Skeletal muscle tissue (tissue), 4 donors: ENCODE measurements around the gene PLA2R1. TPM values are rescaled to one million over a fixed set of nuclear protein-coding genes. Genes with fewer than 3 reads are reported as not detected.
A peak's percentile ranks its signal among the peaks of the same experiment; 100 is the strongest.

Experiments used
- H3K27ac ChIP-seq: one replicate; pipeline ENCODE4 v1.7.0; 2013; ENCODE audit warnings: mild to moderate bottlenecking, low read depth, low read length, inconsistent platforms
- H3K27me3 ChIP-seq, 3 donors: one replicate each; pipeline ENCODE4 v1.7.0; 2013; ENCODE audit warnings: low read length in 3 of 3; ENCODE audit not compliant: control insufficient read depth in 3 of 3, insufficient read depth in 3 of 3
- H3K36me3 ChIP-seq, 3 donors: one replicate each; pipeline ENCODE4 v1.7.0; 2013; ENCODE audit warnings: low read length in 3 of 3; ENCODE audit not compliant: control insufficient read depth in 3 of 3, insufficient read depth in 3 of 3
- H3K4me1 ChIP-seq, 3 donors: one replicate each; pipeline ENCODE4 v1.7.0; 2013; ENCODE audit warnings: low read length in 3 of 3, mild to moderate bottlenecking in 3 of 3; ENCODE audit not compliant: control insufficient read depth in 3 of 3, insufficient read depth in 3 of 3
- H3K4me3 ChIP-seq, 3 donors: one replicate each; pipeline ENCODE4 v1.7.0; 2013; ENCODE audit warnings: low read length in 3 of 3
- H3K9ac ChIP-seq, 3 donors: one replicate each; pipeline ENCODE4 v1.7.0; 2013; ENCODE audit warnings: low read length in 3 of 3, mild to moderate bottlenecking in 3 of 3, moderate library complexity in 2 of 3, low read depth in 1 of 3
- H3K9me3 ChIP-seq, 3 donors: one replicate each; pipeline ENCODE4 v1.7.0; 2013; ENCODE audit warnings: low read length in 3 of 3; ENCODE audit not compliant: control insufficient read depth in 3 of 3
- total RNA-seq: library from RNA; depleted of rRNA; stranded (reverse); fragments of >200 nt; gene quantifications from one replicate; pipeline ENCODE4 v1.2.3, GENCODE V29; 2014
- donor health status: Osteomylitis.

The PLA2R1 gene
- total RNA-seq, 1 donor from 2014 or later, result 2.6 TPM

DNA sequence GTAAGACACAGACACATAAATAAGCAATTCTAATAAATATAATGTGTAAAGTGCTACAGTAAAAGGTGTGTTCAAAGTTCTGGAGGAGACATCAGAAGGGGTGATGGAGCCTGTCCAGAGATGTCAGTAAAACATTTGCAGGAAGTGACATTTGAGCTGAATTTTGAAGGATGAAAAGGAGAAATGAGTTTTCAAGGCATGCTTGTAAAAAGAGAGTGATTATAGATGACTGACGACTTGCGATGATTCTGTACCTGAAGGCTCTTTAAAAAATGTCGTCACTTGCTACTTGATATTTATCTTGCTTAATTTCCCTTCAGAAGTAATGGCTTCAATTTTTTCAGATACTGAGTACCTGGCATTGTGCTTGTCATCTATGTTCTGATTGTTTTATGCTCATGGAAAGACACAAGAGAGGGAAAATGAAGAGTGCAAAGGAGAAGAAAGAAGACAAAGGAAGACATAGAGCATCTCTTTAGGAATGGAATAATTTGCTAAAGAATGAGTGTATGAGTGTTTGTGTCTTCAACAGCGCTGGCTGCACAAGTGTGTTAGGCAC, 73.9 kb downstream of the PLA2R1 start:
- H3K36me3 ChIP-seq, result no peaks in the 10 kb centered on the region
- no peak overlapping the region for H3K27ac ChIP-seq
- no peak overlapping the region for H3K4me3 ChIP-seq
- no peaks in the 10 kb centered on the region for H3K4me1 ChIP-seq
- H3K27me3 ChIP-seq, result no peaks in the 10 kb centered on the region
- no peak overlapping the region for H3K9ac ChIP-seq
- peaks cover 0 to 2% (median 0%) of the 10 kb centered on the region in 3 donors for H3K9me3 ChIP-seq

DNA sequence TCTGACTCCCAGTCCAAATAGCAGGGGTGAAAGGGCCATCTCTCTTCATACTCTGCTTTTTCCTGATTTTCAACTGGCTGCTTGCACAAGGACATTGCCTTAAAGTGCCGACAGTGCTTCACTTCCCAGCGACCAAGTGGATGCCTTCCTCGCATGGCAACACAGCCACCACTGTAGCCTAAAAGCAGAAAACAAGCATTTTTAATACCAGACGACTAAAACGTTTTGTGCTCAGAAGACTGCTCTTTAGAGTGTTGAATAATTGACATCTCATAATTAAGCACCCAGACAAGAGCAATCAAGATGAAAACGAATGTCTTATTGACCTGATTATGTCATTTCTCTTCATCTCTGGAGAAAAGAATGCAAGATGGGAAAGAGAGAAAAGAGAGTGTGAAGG, 75.2 kb downstream of the PLA2R1 start:
- H3K36me3 ChIP-seq, result no peaks in the 10 kb centered on the region
- H3K4me1 ChIP-seq, result peaks cover under 1 to 3% (median 3%) of the 10 kb centered on the region in 3 donors
- peaks cover 0 to 2% (median 0%) of the 10 kb centered on the region in 3 donors for H3K9me3 ChIP-seq
- H3K27ac ChIP-seq, result no peak overlapping the region
- no peaks in the 10 kb centered on the region for H3K27me3 ChIP-seq
- H3K4me3 ChIP-seq, result no peak overlapping the region
- H3K9ac ChIP-seq, result no peak overlapping the region

GRCh38 chr2:159985656-159986055, 76.8 kb downstream of the PLA2R1 start:
- peaks cover 0 to 2% (median 0%) of the 10 kb centered on the region in 3 donors for H3K9me3 ChIP-seq
- no peak overlapping the region for H3K4me3 ChIP-seq
- H3K9ac ChIP-seq, result no peak overlapping the region
- H3K4me1 ChIP-seq, result peaks cover 4 to 9% (median 5%) of the 10 kb centered on the region in 3 donors
- H3K36me3 ChIP-seq, result no peaks in the 10 kb centered on the region
- no peaks in the 10 kb centered on the region for H3K27me3 ChIP-seq
- no peak overlapping the region for H3K27ac ChIP-seq

DNA sequence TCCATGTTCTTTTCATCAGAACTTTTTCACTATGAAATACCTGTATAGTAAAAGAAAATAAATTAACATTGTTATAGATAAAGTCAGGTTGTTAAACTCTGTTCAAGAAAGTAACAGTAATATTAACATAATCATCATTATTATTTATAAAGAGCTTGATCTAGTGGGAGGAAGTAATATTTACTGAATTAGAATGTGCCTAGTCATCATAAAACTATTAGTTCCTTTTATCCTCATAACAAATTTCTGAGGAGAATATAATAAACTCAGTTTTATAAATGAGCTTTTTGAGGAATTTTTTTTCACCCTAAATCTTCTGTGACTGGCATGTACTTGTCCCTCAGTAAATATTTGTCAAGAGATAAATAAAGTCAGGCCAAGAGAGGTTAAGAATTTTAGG, 78.4 kb downstream of the PLA2R1 start:
- H3K36me3 ChIP-seq, result no peaks in the 10 kb centered on the region
- no peak overlapping the region for H3K9ac ChIP-seq
- peaks cover 4 to 9% (median 5%) of the 10 kb centered on the region in 3 donors for H3K4me1 ChIP-seq
- no peak overlapping the region for H3K27ac ChIP-seq
- H3K4me3 ChIP-seq, result no peak overlapping the region
- peaks cover 0 to 2% (median 0%) of the 10 kb centered on the region in 3 donors for H3K9me3 ChIP-seq
- H3K27me3 ChIP-seq, result no peaks in the 10 kb centered on the region

DNA sequence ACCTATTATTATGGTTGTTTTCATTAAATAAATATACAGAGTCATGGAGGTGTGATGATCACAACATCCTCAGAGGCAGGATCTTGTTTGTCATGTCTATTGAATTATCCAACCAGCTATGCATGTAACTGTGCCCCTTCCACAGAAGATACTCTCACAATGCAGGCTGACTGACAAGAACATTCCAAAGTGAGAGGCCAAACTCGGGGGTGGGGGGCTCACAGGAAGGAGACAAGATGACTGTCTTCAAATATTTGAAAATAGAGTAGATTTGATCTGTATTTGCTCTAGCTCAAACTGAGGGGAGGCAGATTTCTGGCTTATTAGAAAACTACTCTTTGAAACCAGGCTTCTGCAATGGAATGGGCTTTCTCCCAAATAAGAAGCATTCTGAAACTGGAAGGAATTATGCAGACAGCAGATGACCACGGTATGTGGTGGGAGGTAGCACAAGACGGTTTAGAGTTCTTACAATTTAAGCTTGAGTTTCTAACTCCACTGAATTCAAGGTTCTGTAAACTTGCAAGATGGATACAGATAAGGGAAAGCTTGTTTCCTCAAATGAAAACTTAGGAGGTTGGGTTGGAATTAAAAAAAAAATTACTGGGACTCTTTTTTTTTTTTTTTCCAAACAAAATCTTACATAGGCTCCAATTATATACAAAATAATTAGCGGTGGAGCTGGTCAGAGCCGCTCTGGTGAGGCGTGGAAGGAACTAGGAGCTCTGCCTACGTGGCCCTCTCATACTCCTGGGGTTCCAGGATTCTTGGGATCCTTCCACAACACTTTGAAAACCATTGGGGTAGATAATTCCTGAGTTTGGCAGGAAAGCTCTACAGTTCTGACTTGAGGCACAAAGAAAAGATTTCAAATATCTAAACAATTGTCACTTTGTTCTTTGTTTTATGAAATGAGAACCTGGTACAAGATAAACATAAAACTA, 79.3 kb downstream of the PLA2R1 start:
- Histone ChIP-seq H3K9ac (no peak overlapping the region), H3K27me3 (no peaks in the 10 kb centered on the region), H3K27ac (peak overlapping the region; percentile 5), H3K9me3 (peaks cover 0 to 2% (median 0%) of the 10 kb centered on the region in 3 donors), H3K4me1 (peaks cover 4 to 9% (median 5%) of the 10 kb centered on the region in 3 donors), H3K4me3 (no peak overlapping the region), H3K36me3 (no peaks in the 10 kb centered on the region)

GRCh38 chr2:159982270-159982669, 80.1 kb downstream of the PLA2R1 start:
- peaks cover 0 to 2% (median 0%) of the 10 kb centered on the region in 3 donors for H3K9me3 ChIP-seq
- H3K9ac ChIP-seq, result no peak overlapping the region
- H3K4me1 ChIP-seq, result peaks cover 4 to 9% (median 5%) of the 10 kb centered on the region in 3 donors
- no peaks in the 10 kb centered on the region for H3K27me3 ChIP-seq
- H3K4me3 ChIP-seq, result no peak overlapping the region
- no peak overlapping the region for H3K27ac ChIP-seq
- H3K36me3 ChIP-seq, result no peaks in the 10 kb centered on the region

GRCh38 chr2:159976527-159977160, 85.8 kb downstream of the PLA2R1 start:
- Histone ChIP-seq H3K36me3 (no peaks in the 10 kb centered on the region), H3K4me1 (no peaks in the 10 kb centered on the region), H3K27me3 (no peaks in the 10 kb centered on the region), H3K4me3 (no peak overlapping the region), H3K9me3 (no peaks in the 10 kb centered on the region), H3K27ac (no peak overlapping the region), H3K9ac (no peak overlapping the region)

GRCh38 chr2:159973325-159973724, 89.1 kb downstream of the PLA2R1 start:
- Histone ChIP-seq H3K27ac (no peak overlapping the region), H3K27me3 (no peaks in the 10 kb centered on the region), H3K36me3 (no peaks in the 10 kb centered on the region), H3K9me3 (no peaks in the 10 kb centered on the region), H3K4me1 (no peaks in the 10 kb centered on the region), H3K9ac (no peak overlapping the region), H3K4me3 (no peak overlapping the region)

DNA sequence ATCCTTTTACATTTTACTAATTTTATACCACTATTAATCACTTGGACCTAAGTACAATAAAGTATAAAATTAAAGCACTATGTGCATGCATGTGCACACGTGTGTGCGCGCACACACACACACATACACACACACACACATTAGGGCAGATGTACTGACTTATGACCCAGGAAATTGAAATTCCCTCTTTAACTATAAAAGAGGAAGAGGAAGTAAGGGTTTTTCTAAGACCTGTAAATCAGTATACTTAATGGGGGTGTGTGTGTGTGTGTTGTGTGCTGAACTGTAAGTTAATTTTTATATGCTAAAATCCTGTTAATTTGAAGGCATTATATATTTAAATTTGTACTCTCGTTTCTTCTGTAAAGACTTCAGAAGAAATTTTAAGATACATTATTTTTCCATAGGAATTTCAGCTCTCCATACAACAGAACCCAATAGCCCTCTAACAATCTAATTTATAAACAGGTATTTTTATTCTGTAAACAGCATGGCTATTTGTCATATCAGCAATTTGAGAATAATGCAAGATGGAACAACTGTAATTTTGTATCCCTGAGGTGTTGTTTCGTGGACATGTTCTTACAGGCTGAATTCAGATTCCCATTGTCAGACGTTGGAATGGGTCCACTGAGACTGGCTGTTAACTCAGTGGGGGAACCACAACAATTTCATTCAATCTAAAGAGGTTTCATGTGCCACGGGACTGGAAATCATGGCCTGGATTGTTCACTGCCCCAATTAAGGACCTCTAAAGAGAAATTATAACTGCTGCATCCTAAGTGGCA, 90.9 kb downstream of the PLA2R1 start:
- no peaks in the 10 kb centered on the region for H3K36me3 ChIP-seq
- H3K9ac ChIP-seq, result no peak overlapping the region
- H3K4me3 ChIP-seq, result no peak overlapping the region
- H3K4me1 ChIP-seq, result no peaks in the 10 kb centered on the region
- no peak overlapping the region for H3K27ac ChIP-seq
- H3K9me3 ChIP-seq, result no peaks in the 10 kb centered on the region
- no peaks in the 10 kb centered on the region for H3K27me3 ChIP-seq
